ENCODE data around the gene VWA5B1.

Gene VWA5B1

GRCh38 chr1:20359451-20360330 is 69.0 kb downstream of the VWA5B1 start:
- Mint-ChIP-seq H3K9me3 (no peaks in the 10 kb centered on the region), H3K36me3 (no peaks in the 10 kb centered on the region), H3K27ac (no peak overlapping the region), H3K4me1 (peaks cover 13% of the 10 kb centered on the region), H3K4me3 (no peak overlapping the region)
- ATAC-seq (peak; percentile 93), DNase-seq (ENCODE audit: low spot score in 2 of 2) (peak in 1 of 2 donors; percentile 14)

GRCh38 chr1:20361401-20361800 is 70.7 kb downstream of the VWA5B1 start:
- no peak overlapping the region for H3K27ac Mint-ChIP-seq
- DNase-seq (ENCODE audit: low spot score in 2 of 2) (no peak), ATAC-seq (no peak)
- H3K4me1 Mint-ChIP-seq, result peaks cover 13% of the 10 kb centered on the region
- no peaks in the 10 kb centered on the region for H3K9me3 Mint-ChIP-seq
- H3K4me3 Mint-ChIP-seq, result no peak overlapping the region
- no peaks in the 10 kb centered on the region for H3K36me3 Mint-ChIP-seq

GRCh38 chr1:20361805-20362381 is 71.2 kb downstream of the VWA5B1 start:
- Mint-ChIP-seq H3K27ac (no peak overlapping the region), H3K9me3 (no peaks in the 10 kb centered on the region), H3K4me3 (no peak overlapping the region), H3K36me3 (no peaks in the 10 kb centered on the region), H3K4me1 (peaks cover 14% of the 10 kb centered on the region)
- ATAC-seq (no peak), DNase-seq (ENCODE audit: low spot score in 2 of 2) (peak; percentile 28 to 77)

- ATAC-seq, result no peak
- no peaks in the 10 kb centered on the region for H3K9me3 Mint-ChIP-seq
Measured at GRCh38 chr1:20362856-20363255, 72.2 kb downstream of the VWA5B1 start.

GRCh38 chr1:20365421-20366055 is 74.9 kb downstream of the VWA5B1 start:
- ATAC-seq (no peak), DNase-seq (ENCODE audit: low spot score in 2 of 2) (no peak)
- H3K36me3 Mint-ChIP-seq, result no peaks in the 10 kb centered on the region
- no peak overlapping the region for H3K4me3 Mint-ChIP-seq
- H3K4me1 Mint-ChIP-seq, result peaks cover 11% of the 10 kb centered on the region
- H3K9me3 Mint-ChIP-seq, result no peaks in the 10 kb centered on the region
- no peak overlapping the region for H3K27ac Mint-ChIP-seq

More at GRCh38 chr1:20362856-20363255, 72.2 kb downstream of the VWA5B1 start:
- Mint-ChIP-seq H3K36me3 (no peaks in the 10 kb centered on the region), H3K27ac (no peak overlapping the region), H3K4me1 (peaks cover 23% of the 10 kb centered on the region), H3K4me3 (no peak overlapping the region)
- no peak for DNase-seq (ENCODE audit: low spot score in 2 of 2)

- no peak overlapping the region for H3K27ac Mint-ChIP-seq
- no peaks in the 10 kb centered on the region for H3K9me3 Mint-ChIP-seq
- H3K36me3 Mint-ChIP-seq, result no peaks in the 10 kb centered on the region
- no peak overlapping the region for H3K4me3 Mint-ChIP-seq
- DNase-seq (ENCODE audit: low spot score in 2 of 2) (no peak), ATAC-seq (no peak)
- peaks cover 11% of the 10 kb centered on the region for H3K4me1 Mint-ChIP-seq
Measured at GRCh38 chr1:20366056-20366462, 75.4 kb downstream of the VWA5B1 start.

GRCh38 chr1:20366463-20367115 is 75.9 kb downstream of the VWA5B1 start:
- DNase-seq (ENCODE audit: low spot score in 2 of 2) (no peak), ATAC-seq (no peak)
- Mint-ChIP-seq H3K4me3 (no peak overlapping the region), H3K36me3 (no peaks in the 10 kb centered on the region), H3K9me3 (no peaks in the 10 kb centered on the region), H3K27ac (no peak overlapping the region), H3K4me1 (peaks cover 13% of the 10 kb centered on the region)

GRCh38 chr1:20367116-20367585 is 76.5 kb downstream of the VWA5B1 start:
- no peak overlapping the region for H3K4me3 Mint-ChIP-seq
- H3K27ac Mint-ChIP-seq, result no peak overlapping the region
- no peaks in the 10 kb centered on the region for H3K36me3 Mint-ChIP-seq
- H3K4me1 Mint-ChIP-seq, result peaks cover 16% of the 10 kb centered on the region
- no peak for DNase-seq (ENCODE audit: low spot score in 2 of 2)
- H3K9me3 Mint-ChIP-seq, result no peaks in the 10 kb centered on the region
- ATAC-seq, result no peak

GRCh38 chr1:20367626-20368025 is 77.0 kb downstream of the VWA5B1 start:
- no peak overlapping the region for H3K27ac Mint-ChIP-seq
- H3K36me3 Mint-ChIP-seq, result no peaks in the 10 kb centered on the region
- ATAC-seq (no peak), DNase-seq (ENCODE audit: low spot score in 2 of 2) (no peak)
- peaks cover 16% of the 10 kb centered on the region for H3K4me1 Mint-ChIP-seq
- no peaks in the 10 kb centered on the region for H3K9me3 Mint-ChIP-seq
- H3K4me3 Mint-ChIP-seq, result no peak overlapping the region

- Mint-ChIP-seq H3K4me1 (peaks cover 16% of the 10 kb centered on the region), H3K4me3 (no peak overlapping the region), H3K36me3 (no peaks in the 10 kb centered on the region), H3K27ac (no peak overlapping the region), H3K9me3 (no peaks in the 10 kb centered on the region)
- DNase-seq (ENCODE audit: low spot score in 2 of 2), result no peak
- ATAC-seq, result no peak
Measured at GRCh38 chr1:20368866-20369470, 78.3 kb downstream of the VWA5B1 start.

- Mint-ChIP-seq H3K4me1 (peaks cover 16% of the 10 kb centered on the region), H3K9me3 (no peaks in the 10 kb centered on the region), H3K4me3 (no peak overlapping the region), H3K36me3 (no peaks in the 10 kb centered on the region), H3K27ac (no peak overlapping the region)
- DNase-seq (ENCODE audit: low spot score in 2 of 2) (no peak), ATAC-seq (no peak)
Measured at GRCh38 chr1:20370698-20371097, 80.0 kb downstream of the VWA5B1 start.

GRCh38 chr1:20371411-20371810 is 80.7 kb downstream of the VWA5B1 start:
- no peaks in the 10 kb centered on the region for H3K9me3 Mint-ChIP-seq
- DNase-seq (ENCODE audit: low spot score in 2 of 2) (no peak), ATAC-seq (no peak)
- H3K27ac Mint-ChIP-seq, result no peak overlapping the region
- H3K4me3 Mint-ChIP-seq, result no peak overlapping the region
- no peaks in the 10 kb centered on the region for H3K36me3 Mint-ChIP-seq
- peaks cover 16% of the 10 kb centered on the region for H3K4me1 Mint-ChIP-seq

- no peaks in the 10 kb centered on the region for H3K9me3 Mint-ChIP-seq
Measured at GRCh38 chr1:20371883-20372282, 81.2 kb downstream of the VWA5B1 start.

GRCh38 chr1:20372676-20373075 is 82.0 kb downstream of the VWA5B1 start:
- Mint-ChIP-seq H3K4me3 (no peak overlapping the region), H3K27ac (no peak overlapping the region), H3K36me3 (no peaks in the 10 kb centered on the region), H3K9me3 (no peaks in the 10 kb centered on the region), H3K4me1 (peaks cover 8% of the 10 kb centered on the region)
- DNase-seq (ENCODE audit: low spot score in 2 of 2), result no peak
- ATAC-seq, result no peak

More at GRCh38 chr1:20371883-20372282, 81.2 kb downstream of the VWA5B1 start:
- peak; percentile 44 for ATAC-seq
- Mint-ChIP-seq H3K4me1 (peaks cover 16% of the 10 kb centered on the region), H3K36me3 (no peaks in the 10 kb centered on the region), H3K27ac (no peak overlapping the region), H3K4me3 (no peak overlapping the region)
- no peak for DNase-seq (ENCODE audit: low spot score in 2 of 2)

GRCh38 chr1:20373286-20373685 is 82.6 kb downstream of the VWA5B1 start:
- no peak overlapping the region for H3K27ac Mint-ChIP-seq
- H3K9me3 Mint-ChIP-seq, result no peaks in the 10 kb centered on the region
- no peak for ATAC-seq
- DNase-seq (ENCODE audit: low spot score in 2 of 2), result no peak
- H3K4me1 Mint-ChIP-seq, result peaks cover 5% of the 10 kb centered on the region
- H3K4me3 Mint-ChIP-seq, result no peak overlapping the region
- H3K36me3 Mint-ChIP-seq, result no peaks in the 10 kb centered on the region

All from stimulated activated effector memory CD8-positive, alpha-beta T cell treated with anti-CD3 and anti-CD28 coated beads, Interleukin-12 subunit alpha, Interleukin-12 subunit beta, amount 100 ng/mL, for 72 hours (primary cell).